Panc1 (cell line): ENCODE measurements around the gene CPO.

Source experiments
- SIN3A ChIP-seq: IDR thresholded peaks from 2 replicates; pipeline ENCODE4 v1.6.1; 2012; ENCODE audit warnings: low read depth, mild to moderate bottlenecking, low read length, moderate library complexity, borderline replicate concordance; ENCODE audit not compliant: insufficient read depth
- TF ChIP-seq, protein P1 (sequence below): fragments of 450-650 bp; IDR thresholded peaks from 2 replicates; pipeline ENCODE4 v1.5.1; 2017; ENCODE audit warnings: mild to moderate bottlenecking

DNA sequence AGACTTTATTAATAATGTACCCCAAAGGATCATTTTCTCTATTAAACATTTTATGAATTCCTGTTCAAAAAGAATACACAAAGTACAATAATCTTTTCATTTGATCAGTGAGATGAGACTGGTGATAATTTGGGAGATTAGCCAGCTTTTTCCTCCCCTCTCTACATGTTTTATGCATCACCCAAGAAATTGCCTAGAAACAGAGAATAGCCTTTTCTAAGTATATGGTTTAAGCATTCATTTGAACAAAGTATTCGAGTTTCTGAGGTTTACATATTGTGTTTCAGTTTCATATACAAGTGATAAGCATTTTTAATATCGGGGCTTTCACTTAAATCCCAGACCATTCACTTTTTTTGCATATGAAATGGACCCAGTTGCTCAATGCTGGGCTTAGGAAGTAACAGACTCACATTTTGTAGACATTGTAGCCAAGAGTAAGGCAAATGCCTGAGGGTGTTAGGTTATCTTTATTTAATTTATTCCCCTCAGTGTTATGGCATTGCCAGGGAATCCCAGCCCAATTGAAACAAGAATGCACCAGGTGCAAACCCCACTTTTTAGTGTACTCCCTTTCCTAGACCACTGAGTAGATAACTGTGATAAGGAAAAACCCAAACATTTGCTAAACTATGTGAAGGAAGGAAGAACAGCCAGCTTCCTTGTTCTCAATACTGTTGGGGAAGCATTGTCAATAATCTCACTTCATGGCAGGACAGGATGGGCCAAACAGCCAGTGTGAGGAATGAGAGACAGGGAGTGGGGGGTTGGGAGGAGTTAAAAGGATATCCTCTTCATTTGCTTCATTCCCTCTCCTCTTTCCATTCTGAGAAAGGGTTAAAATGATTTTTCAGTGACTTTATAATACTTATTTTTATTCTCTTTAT lies 3.5 kb downstream of the CPO start:
- TF ChIP-seq, protein P1, sequence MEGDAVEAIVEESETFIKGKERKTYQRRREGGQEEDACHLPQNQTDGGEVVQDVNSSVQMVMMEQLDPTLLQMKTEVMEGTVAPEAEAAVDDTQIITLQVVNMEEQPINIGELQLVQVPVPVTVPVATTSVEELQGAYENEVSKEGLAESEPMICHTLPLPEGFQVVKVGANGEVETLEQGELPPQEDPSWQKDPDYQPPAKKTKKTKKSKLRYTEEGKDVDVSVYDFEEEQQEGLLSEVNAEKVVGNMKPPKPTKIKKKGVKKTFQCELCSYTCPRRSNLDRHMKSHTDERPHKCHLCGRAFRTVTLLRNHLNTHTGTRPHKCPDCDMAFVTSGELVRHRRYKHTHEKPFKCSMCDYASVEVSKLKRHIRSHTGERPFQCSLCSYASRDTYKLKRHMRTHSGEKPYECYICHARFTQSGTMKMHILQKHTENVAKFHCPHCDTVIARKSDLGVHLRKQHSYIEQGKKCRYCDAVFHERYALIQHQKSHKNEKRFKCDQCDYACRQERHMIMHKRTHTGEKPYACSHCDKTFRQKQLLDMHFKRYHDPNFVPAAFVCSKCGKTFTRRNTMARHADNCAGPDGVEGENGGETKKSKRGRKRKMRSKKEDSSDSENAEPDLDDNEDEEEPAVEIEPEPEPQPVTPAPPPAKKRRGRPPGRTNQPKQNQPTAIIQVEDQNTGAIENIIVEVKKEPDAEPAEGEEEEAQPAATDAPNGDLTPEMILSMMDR, result no peak
- no peak for TF ChIP-seq SIN3A
